ENCODE results near the gene PLRG1. TPM values are rescaled to one million over a fixed set of nuclear protein-coding genes. Genes with fewer than 3 reads are reported as not detected.

PLRG1 gene
- total RNA-seq, 3 donors from 2014 or later = 38.1 to 61.2 (median 54.4) TPM

DNA sequence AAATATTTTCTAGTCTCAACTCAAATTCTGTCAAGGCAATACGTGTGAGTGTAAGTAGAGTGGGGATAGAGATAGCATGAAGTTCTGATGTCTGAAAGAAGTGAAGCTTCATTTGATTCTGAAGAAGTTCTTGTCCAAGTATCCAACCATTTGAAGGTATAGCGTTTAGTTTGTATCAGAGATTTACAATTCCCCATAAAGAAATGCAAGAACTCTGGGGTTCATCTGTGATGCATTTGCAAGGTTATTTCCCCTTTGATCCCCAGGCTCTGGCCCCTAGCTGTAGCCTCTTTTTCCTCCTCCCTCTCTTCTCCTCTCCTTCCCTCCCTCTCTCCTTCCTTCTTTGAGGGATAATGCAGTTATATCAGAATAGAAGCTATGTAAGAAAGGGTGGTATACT is 32.5 kb upstream of the PLRG1 start:
- Histone ChIP-seq H3K9me3 (no peaks in the 10 kb centered on the region), H3K27me3 (no peaks in the 10 kb centered on the region), H3K4me3 (no peak overlapping the region), H3K36me3 (no peaks in the 10 kb centered on the region), H3K4me1 (no peaks in the 10 kb centered on the region), H3K27ac (no peak overlapping the region)
- intact Hi-C loops (cut with DNase I; ENCODE audit: low total_unique reads) = no loop called here
- DNase-seq (ENCODE audit: low spot score in 2 of 2) = no peak
- TF ChIP-seq, protein P1, sequence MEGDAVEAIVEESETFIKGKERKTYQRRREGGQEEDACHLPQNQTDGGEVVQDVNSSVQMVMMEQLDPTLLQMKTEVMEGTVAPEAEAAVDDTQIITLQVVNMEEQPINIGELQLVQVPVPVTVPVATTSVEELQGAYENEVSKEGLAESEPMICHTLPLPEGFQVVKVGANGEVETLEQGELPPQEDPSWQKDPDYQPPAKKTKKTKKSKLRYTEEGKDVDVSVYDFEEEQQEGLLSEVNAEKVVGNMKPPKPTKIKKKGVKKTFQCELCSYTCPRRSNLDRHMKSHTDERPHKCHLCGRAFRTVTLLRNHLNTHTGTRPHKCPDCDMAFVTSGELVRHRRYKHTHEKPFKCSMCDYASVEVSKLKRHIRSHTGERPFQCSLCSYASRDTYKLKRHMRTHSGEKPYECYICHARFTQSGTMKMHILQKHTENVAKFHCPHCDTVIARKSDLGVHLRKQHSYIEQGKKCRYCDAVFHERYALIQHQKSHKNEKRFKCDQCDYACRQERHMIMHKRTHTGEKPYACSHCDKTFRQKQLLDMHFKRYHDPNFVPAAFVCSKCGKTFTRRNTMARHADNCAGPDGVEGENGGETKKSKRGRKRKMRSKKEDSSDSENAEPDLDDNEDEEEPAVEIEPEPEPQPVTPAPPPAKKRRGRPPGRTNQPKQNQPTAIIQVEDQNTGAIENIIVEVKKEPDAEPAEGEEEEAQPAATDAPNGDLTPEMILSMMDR (IDR thresholded peaks at IDR 0.05) = no peak
- TF ChIP-seq POLR2A (IDR thresholded peaks at IDR 0.05) (no peak), POLR2AphosphoS5 (IDR thresholded peaks at IDR 0.05) (no peak)

DNA sequence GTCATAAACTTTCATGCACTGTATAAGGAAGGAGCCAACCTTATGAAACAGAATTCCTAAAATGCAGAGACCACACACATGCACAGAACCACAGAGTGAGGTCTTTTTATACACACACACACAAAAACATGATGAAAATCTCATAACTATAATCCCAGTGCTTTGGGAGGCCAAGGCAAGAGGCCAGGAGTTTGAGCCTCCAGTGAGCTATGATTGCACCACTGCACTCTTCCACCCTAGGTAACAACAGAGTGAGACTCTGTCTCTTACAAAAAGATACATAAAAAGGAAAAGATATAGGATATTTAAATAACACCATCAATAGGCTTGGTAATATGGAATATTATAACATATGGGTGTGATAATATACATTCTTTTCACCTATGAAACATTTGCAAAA is 29.7 kb upstream of the PLRG1 start:
- Histone ChIP-seq H3K27ac (no peak overlapping the region), H3K27me3 (no peaks in the 10 kb centered on the region), H3K4me3 (no peak overlapping the region), H3K4me1 (no peaks in the 10 kb centered on the region), H3K9me3 (no peaks in the 10 kb centered on the region), H3K36me3 (no peaks in the 10 kb centered on the region)
- no peak for DNase-seq (ENCODE audit: low spot score in 2 of 2)
- intact Hi-C loops (cut with DNase I; ENCODE audit: low total_unique reads) = no loop called here
- no peak for TF ChIP-seq POLR2A (IDR thresholded peaks at IDR 0.05)
- TF ChIP-seq, protein P1 (IDR thresholded peaks at IDR 0.05) = no peak
- no peak for TF ChIP-seq POLR2AphosphoS5 (IDR thresholded peaks at IDR 0.05)

DNA sequence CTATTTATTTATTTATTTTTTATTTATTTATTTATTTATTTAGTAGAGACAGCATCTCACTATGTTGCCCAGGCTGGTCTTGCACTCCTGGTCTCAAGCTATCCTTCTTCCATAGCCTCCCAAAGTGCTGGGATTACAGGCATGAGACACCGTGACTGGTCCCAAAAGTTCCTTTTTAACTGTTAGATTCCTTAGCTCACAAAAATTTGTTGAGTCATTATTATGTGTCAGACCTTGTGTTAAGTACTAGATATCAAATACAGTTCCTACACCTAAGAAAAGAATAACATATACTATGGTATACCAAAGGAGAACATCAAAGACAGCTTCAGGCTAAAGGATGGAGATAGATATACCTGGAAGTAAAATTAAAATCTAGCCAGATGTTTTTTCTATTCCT is 28.7 kb upstream of the PLRG1 start:
- no peak for DNase-seq (ENCODE audit: low spot score in 2 of 2)

DNA sequence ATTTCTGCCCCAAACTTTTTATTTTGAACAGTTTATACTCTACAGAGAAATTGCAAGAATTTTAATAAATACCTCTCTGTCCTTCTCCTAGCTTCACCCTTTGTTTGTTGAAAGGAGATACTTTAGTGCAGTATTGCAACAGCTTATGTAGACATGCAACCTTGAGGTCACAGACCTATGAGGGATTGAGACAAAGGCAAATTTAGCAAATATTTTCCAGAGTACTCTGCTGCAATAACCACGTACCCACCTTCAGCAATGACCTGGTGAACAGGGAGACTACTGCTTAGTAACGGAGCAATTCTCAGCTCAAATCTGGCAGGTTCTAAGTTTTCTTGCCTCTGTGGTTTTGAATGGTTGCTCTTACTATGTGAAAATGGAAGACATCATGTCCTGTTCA is 27.1 kb upstream of the PLRG1 start:
- DNase-seq (ENCODE audit: low spot score in 2 of 2) = no peak
- intact Hi-C loops (cut with DNase I; ENCODE audit: low total_unique reads) = no loop called here
- no peaks in the 10 kb centered on the region for H3K9me3 ChIP-seq
- H3K27ac ChIP-seq = no peak overlapping the region
- H3K27me3 ChIP-seq = no peaks in the 10 kb centered on the region
- H3K4me1 ChIP-seq = no peaks in the 10 kb centered on the region
- no peak overlapping the region for H3K4me3 ChIP-seq
- TF ChIP-seq POLR2A (IDR thresholded peaks at IDR 0.05) (no peak), POLR2AphosphoS5 (IDR thresholded peaks at IDR 0.05) (no peak)
- TF ChIP-seq, protein P1 (IDR thresholded peaks at IDR 0.05) = no peak
- H3K36me3 ChIP-seq = no peaks in the 10 kb centered on the region

More for the DNA sequence above, 28.7 kb upstream of the PLRG1 start:
- Histone ChIP-seq H3K27ac (no peak overlapping the region), H3K27me3 (no peaks in the 10 kb centered on the region), H3K4me1 (no peaks in the 10 kb centered on the region), H3K4me3 (no peak overlapping the region), H3K9me3 (no peaks in the 10 kb centered on the region), H3K36me3 (no peaks in the 10 kb centered on the region)
- intact Hi-C loops (cut with DNase I; ENCODE audit: low total_unique reads) = no loop called here
- TF ChIP-seq, protein P1 (IDR thresholded peaks at IDR 0.05) = no peak
- TF ChIP-seq POLR2AphosphoS5 (IDR thresholded peaks at IDR 0.05) = no peak
- TF ChIP-seq POLR2A (IDR thresholded peaks at IDR 0.05) = no peak

DNA sequence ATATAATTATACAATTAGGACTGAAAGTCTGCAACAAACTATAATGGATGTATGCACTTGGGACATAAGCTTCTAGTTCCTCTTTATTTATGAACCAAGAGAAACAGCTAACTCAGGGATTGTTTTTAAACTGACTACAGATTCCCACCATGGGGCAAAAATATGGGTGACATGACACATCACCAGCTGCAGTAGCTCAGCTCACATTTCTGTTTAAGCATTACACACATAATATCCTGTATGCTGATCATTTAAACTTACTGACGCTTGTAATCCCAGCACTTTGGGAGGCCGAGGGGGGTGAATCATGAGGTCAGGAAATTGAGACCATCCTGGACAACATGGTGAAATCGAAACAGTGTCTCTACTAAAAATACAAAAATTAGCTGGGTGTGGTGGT is 24.1 kb upstream of the PLRG1 start:
- Histone ChIP-seq H3K27me3 (no peaks in the 10 kb centered on the region), H3K27ac (no peak overlapping the region), H3K36me3 (no peaks in the 10 kb centered on the region), H3K9me3 (no peaks in the 10 kb centered on the region), H3K4me3 (no peak overlapping the region), H3K4me1 (no peaks in the 10 kb centered on the region)
- TF ChIP-seq POLR2A (IDR thresholded peaks at IDR 0.05) = no peak
- no peak for TF ChIP-seq POLR2AphosphoS5 (IDR thresholded peaks at IDR 0.05)
- TF ChIP-seq, protein P1 (IDR thresholded peaks at IDR 0.05) = no peak
- DNase-seq (ENCODE audit: low spot score in 2 of 2) = no peak
- intact Hi-C loops (cut with DNase I; ENCODE audit: low total_unique reads) = no loop called here

Measured in breast epithelium (tissue), 4 donors.